ENCODE results near the gene HOGA1. TPM values are rescaled to one million over a fixed set of nuclear protein-coding genes. Genes with fewer than 3 reads are reported as not detected.

The HOGA1 gene
- total and polyA plus RNA-seq, 2 donors, result 0.18 to 0.19 TPM

DNA sequence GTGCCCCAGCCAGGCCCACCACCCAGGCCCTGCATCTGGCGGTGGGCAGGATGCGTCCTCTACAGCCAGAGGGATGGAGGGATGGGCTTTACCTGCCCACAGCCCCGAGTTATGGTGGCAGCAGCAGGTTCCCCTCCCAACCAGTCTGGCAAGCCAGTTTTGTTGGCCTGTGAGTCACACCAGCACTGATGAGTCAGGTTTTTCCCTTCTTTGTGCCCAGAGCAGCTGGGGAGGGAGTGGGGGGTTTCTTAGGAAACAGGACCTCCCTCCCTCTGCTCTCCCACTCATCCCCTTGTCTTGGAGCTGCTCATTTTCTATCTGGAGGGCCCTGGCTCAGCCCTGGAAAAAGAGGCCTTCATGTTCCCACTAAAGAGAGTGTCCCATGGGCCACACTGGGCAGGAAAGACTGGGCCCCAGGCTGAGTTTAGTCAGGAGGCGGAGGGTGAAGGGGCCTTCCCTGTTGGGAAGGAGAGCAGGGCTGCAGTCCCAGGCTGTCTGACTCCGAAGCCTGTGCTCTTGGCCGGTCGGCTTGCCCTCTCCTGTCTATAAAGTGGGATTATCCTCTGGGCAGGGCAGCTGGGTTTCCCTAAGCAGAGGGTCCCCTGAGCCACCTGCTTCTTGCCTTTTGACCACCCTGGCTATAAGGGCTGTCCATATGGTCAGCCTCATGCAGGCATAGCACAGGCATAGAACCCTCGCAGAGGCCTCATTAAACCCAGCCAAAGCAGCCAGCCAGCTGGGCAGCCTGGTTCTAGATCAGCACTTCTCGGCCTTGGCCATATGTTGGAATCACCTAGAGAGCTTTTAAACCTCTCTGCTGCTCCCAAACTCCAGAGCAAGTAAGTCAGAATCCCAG is 41.8 kb upstream of the HOGA1 start:
- H3K4me1 ChIP-seq (ENCODE audit: control insufficient read depth in 2 of 2, insufficient read depth in 2 of 2, low read length in 2 of 2), result peaks cover 0 to 8% of the 10 kb centered on the region in 2 donors
- 90% methylated on average over 9 of the region's 9 CpGs for whole genome bisulfite sequencing
- no peak overlapping the region for H3K4me3 ChIP-seq (ENCODE audit: low read length in 2 of 2)
- H3K27ac ChIP-seq (ENCODE audit: low read depth in 1 of 2, low read length in 1 of 2), result peak overlapping the region in 1 of 2 donors; percentile 48
- H3K27me3 ChIP-seq (ENCODE audit: control insufficient read depth in 2 of 2, insufficient read depth in 1 of 2, low read length in 1 of 2), result no peaks in the 10 kb centered on the region
- no peaks in the 10 kb centered on the region for H3K9me3 ChIP-seq (ENCODE audit: control insufficient read depth in 2 of 2, insufficient read depth in 1 of 2, low read length in 1 of 2)
- H3K36me3 ChIP-seq (ENCODE audit: control insufficient read depth in 2 of 2, insufficient read depth in 2 of 2, low read length in 1 of 2), result no peaks in the 10 kb centered on the region
- DNase-seq (ENCODE audit: low read depth in 6 of 9, low spot score in 9 of 9), result no peak

DNA sequence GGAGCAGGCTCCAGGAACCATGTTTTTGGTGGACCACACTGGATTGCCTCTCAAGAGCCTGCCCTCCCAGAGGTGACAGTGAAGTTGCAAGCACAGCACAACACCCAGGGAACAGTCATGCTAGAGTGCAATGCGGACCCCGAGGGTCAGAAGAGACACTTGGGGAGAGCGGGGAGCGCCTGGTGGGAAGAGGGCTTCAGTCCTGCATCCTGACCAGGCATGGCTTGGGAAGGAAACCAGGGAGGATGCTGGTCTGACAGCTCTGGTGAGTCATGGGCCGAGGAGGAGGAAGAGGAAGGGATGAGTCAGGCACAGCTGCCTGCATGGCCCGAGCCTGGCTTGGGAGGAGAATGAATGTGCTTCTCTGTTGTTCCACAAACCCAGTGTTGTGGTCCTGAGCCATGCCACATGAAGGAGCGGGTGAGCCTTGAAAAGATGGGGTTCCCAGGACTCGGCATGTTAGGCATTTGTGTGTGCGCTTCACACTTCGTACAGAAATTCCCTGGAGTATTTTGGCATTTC is 41.1 kb upstream of the HOGA1 start:
- Histone ChIP-seq H3K27me3 (ENCODE audit: control insufficient read depth in 2 of 2, insufficient read depth in 1 of 2, low read length in 1 of 2) (no peaks in the 10 kb centered on the region), H3K9me3 (ENCODE audit: control insufficient read depth in 2 of 2, insufficient read depth in 1 of 2, low read length in 1 of 2) (no peaks in the 10 kb centered on the region), H3K4me3 (ENCODE audit: low read length in 2 of 2) (no peak overlapping the region), H3K4me1 (ENCODE audit: control insufficient read depth in 2 of 2, insufficient read depth in 2 of 2, low read length in 2 of 2) (peaks cover 0 to 8% of the 10 kb centered on the region in 2 donors), H3K36me3 (ENCODE audit: control insufficient read depth in 2 of 2, insufficient read depth in 2 of 2, low read length in 1 of 2) (no peaks in the 10 kb centered on the region), H3K27ac (ENCODE audit: low read depth in 1 of 2, low read length in 1 of 2) (peak overlapping the region in 1 of 2 donors; percentile 48)
- DNase-seq (ENCODE audit: low read depth in 6 of 9, low spot score in 9 of 9), result no peak
- 48% methylated on average over 10 of the region's 10 CpGs for WGBS

DNA sequence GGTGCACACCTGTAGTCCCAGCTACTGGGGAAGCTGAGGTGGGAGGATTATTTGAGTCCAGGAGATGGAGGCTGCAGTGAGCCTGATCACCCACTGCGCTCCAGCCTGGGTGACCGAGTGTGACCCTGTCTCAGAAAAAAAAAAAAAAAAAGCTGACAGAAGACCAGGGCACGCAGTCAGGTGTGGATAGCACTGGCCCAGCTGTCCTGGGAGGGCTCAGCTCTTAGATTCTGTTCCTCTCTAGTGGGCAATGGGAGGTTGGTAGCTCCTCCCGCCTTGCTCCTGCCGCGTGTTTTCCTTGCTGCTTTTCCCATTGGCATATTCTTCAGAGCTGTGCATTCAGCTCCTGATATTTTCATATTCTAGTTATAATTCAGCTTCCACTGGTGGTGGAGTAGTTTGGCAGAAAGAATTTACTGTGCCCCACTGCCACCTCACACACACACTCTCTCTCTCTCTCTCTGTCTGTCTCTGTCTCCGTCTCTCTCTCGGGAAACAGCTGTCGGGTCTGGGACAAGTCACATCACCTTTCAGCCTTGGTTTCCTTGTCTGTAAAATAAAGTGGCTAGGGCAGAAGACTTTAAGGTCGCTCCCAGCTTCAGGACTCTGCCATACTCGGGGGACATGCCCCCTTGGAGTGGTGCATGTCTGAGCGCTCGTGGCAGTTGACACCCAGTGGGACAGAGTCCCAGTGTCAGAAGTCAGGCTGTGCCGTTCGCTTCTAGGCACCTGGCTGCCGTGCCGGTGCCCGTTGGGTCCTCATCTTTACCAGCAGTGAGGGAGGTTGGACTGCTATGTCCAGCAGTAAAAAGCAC is 37.5 kb upstream of the HOGA1 start:
- no peak overlapping the region for H3K4me3 ChIP-seq (ENCODE audit: low read length in 2 of 2)
- 96% methylated on average over 18 of the region's 18 CpGs for WGBS
- H3K9me3 ChIP-seq (ENCODE audit: control insufficient read depth in 2 of 2, insufficient read depth in 1 of 2, low read length in 1 of 2), result no peaks in the 10 kb centered on the region
- no peak for DNase-seq (ENCODE audit: low read depth in 6 of 9, low spot score in 9 of 9)
- H3K27ac ChIP-seq (ENCODE audit: low read depth in 1 of 2, low read length in 1 of 2), result no peak overlapping the region
- no peaks in the 10 kb centered on the region for H3K27me3 ChIP-seq (ENCODE audit: control insufficient read depth in 2 of 2, insufficient read depth in 1 of 2, low read length in 1 of 2)
- peaks cover 0 to 12% of the 10 kb centered on the region in 2 donors for H3K4me1 ChIP-seq (ENCODE audit: control insufficient read depth in 2 of 2, insufficient read depth in 2 of 2, low read length in 2 of 2)
- H3K36me3 ChIP-seq (ENCODE audit: control insufficient read depth in 2 of 2, insufficient read depth in 2 of 2, low read length in 1 of 2), result no peaks in the 10 kb centered on the region

- Histone ChIP-seq H3K36me3 (ENCODE audit: control insufficient read depth in 2 of 2, insufficient read depth in 2 of 2, low read length in 1 of 2) (no peaks in the 10 kb centered on the region), H3K4me3 (ENCODE audit: low read length in 2 of 2) (no peak overlapping the region), H3K27ac (ENCODE audit: low read depth in 1 of 2, low read length in 1 of 2) (no peak overlapping the region), H3K9me3 (ENCODE audit: control insufficient read depth in 2 of 2, insufficient read depth in 1 of 2, low read length in 1 of 2) (no peaks in the 10 kb centered on the region), H3K4me1 (ENCODE audit: control insufficient read depth in 2 of 2, insufficient read depth in 2 of 2, low read length in 2 of 2) (peaks cover 0 to 12% of the 10 kb centered on the region in 2 donors), H3K27me3 (ENCODE audit: control insufficient read depth in 2 of 2, insufficient read depth in 1 of 2, low read length in 1 of 2) (no peaks in the 10 kb centered on the region)
- DNase-seq (ENCODE audit: low read depth in 6 of 9, low spot score in 9 of 9), result no peak
- WGBS, result 93% methylated on average over 4 of the region's 4 CpGs
Observed at GRCh38 chr10:97547271-97547600, 37.0 kb upstream of the HOGA1 start.

GRCh38 chr10:97547962-97548361 is 36.2 kb upstream of the HOGA1 start:
- no peaks in the 10 kb centered on the region for H3K36me3 ChIP-seq (ENCODE audit: control insufficient read depth in 2 of 2, insufficient read depth in 2 of 2, low read length in 1 of 2)
- DNase-seq (ENCODE audit: low read depth in 6 of 9, low spot score in 9 of 9), result no peak
- no peak overlapping the region for H3K27ac ChIP-seq (ENCODE audit: low read depth in 1 of 2, low read length in 1 of 2)
- no peaks in the 10 kb centered on the region for H3K9me3 ChIP-seq (ENCODE audit: control insufficient read depth in 2 of 2, insufficient read depth in 1 of 2, low read length in 1 of 2)
- no peaks in the 10 kb centered on the region for H3K27me3 ChIP-seq (ENCODE audit: control insufficient read depth in 2 of 2, insufficient read depth in 1 of 2, low read length in 1 of 2)
- WGBS, result 91% methylated on average over 4 of the region's 4 CpGs
- H3K4me1 ChIP-seq (ENCODE audit: control insufficient read depth in 2 of 2, insufficient read depth in 2 of 2, low read length in 2 of 2), result peaks cover 0 to 6% of the 10 kb centered on the region in 2 donors
- H3K4me3 ChIP-seq (ENCODE audit: low read length in 2 of 2), result no peak overlapping the region

DNA sequence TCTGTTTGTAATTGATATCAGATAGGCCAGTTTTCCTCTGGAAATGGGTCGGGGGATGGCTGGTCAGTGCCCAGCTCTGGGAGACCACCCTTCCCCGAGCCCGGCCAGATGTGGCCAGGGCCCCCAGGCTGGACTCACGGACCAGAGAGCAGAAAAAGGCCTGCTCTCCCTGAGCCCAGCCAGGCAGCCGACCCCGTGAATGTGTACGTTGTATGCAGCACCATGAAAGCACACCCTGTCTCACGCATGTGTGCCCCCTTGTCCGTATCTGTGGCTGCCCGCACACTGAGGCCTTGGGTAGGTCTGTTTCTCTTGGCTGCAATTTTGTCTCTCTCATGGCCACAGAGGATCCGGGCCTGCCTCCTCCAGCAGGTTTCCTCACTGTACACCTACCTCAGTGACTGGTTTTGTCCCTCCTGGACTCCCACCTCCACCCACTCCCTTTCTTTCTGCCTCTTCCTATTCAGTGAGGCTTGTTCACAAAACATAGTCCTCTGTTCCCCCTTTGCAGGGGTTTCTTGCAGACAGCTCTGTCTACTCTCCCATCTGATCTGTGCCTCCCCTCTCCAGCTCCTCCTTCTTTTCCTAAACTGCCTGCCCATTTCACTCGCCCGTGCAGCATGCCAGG is 35.2 kb upstream of the HOGA1 start:
- Histone ChIP-seq H3K4me3 (ENCODE audit: low read length in 2 of 2) (no peak overlapping the region), H3K36me3 (ENCODE audit: control insufficient read depth in 2 of 2, insufficient read depth in 2 of 2, low read length in 1 of 2) (no peaks in the 10 kb centered on the region), H3K27ac (ENCODE audit: low read depth in 1 of 2, low read length in 1 of 2) (no peak overlapping the region), H3K27me3 (ENCODE audit: control insufficient read depth in 2 of 2, insufficient read depth in 1 of 2, low read length in 1 of 2) (no peaks in the 10 kb centered on the region), H3K9me3 (ENCODE audit: control insufficient read depth in 2 of 2, insufficient read depth in 1 of 2, low read length in 1 of 2) (no peaks in the 10 kb centered on the region), H3K4me1 (ENCODE audit: control insufficient read depth in 2 of 2, insufficient read depth in 2 of 2, low read length in 2 of 2) (peaks cover 0 to 6% of the 10 kb centered on the region in 2 donors)
- no peak for DNase-seq (ENCODE audit: low read depth in 6 of 9, low spot score in 9 of 9)
- WGBS, result 96% methylated on average over 13 of the region's 13 CpGs

DNA sequence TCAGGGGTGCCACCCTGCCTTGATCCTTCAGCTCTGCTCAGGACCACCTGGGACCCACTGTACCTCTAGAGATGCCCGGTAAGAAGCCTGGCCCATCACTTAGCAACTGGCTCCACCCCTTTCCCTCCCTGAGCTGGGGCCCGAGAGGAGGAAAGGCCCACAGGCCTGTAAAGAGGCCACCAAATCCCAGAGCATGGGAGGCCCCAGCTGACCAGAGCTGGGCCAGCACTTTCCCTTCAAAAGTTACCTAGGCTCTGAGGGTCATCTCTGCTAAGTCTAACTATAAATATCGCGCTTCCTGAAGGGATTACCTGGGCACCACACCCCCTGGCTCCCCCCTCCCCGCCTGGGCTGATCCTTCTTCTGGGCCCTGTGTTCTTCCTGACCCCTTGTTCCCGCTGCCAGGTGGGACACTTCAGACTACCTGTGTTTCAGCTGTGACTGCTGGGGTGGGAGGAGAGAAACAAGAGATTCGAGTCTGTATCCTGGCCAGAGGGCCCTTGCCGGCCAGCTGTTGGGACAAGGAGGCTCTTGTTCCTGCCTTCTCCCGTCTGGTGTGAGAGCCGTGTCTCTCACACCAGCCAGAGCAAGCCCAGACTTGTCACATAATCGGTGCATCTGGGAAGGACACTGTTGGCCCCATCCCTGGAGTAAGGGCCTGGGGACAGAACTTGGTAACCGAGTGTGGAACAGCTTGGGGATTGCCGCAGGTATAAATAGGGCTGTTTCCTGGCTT is 34.4 kb upstream of the HOGA1 start:
- Histone ChIP-seq H3K4me3 (ENCODE audit: low read length in 2 of 2) (no peak overlapping the region), H3K27me3 (ENCODE audit: control insufficient read depth in 2 of 2, insufficient read depth in 1 of 2, low read length in 1 of 2) (no peaks in the 10 kb centered on the region)
- no peak for DNase-seq (ENCODE audit: low read depth in 6 of 9, low spot score in 9 of 9)

GRCh38 chr10:97550336-97551149 is 33.6 kb upstream of the HOGA1 start:
- Histone ChIP-seq H3K27ac (ENCODE audit: low read depth in 1 of 2, low read length in 1 of 2) (no peak overlapping the region), H3K27me3 (ENCODE audit: control insufficient read depth in 2 of 2, insufficient read depth in 1 of 2, low read length in 1 of 2) (no peaks in the 10 kb centered on the region), H3K36me3 (ENCODE audit: control insufficient read depth in 2 of 2, insufficient read depth in 2 of 2, low read length in 1 of 2) (no peaks in the 10 kb centered on the region), H3K4me1 (ENCODE audit: control insufficient read depth in 2 of 2, insufficient read depth in 2 of 2, low read length in 2 of 2) (peaks cover 0 to 6% of the 10 kb centered on the region in 2 donors), H3K4me3 (ENCODE audit: low read length in 2 of 2) (no peak overlapping the region), H3K9me3 (ENCODE audit: control insufficient read depth in 2 of 2, insufficient read depth in 1 of 2, low read length in 1 of 2) (no peaks in the 10 kb centered on the region)
- DNase-seq (ENCODE audit: low read depth in 6 of 9, low spot score in 9 of 9), result no peak
- WGBS, result 96% methylated on average over 10 of the region's 10 CpGs

More for the DNA sequence above, 34.4 kb upstream of the HOGA1 start:
- WGBS, result 89% methylated on average over 13 of the region's 13 CpGs
- H3K36me3 ChIP-seq (ENCODE audit: control insufficient read depth in 2 of 2, insufficient read depth in 2 of 2, low read length in 1 of 2), result no peaks in the 10 kb centered on the region
- no peaks in the 10 kb centered on the region for H3K9me3 ChIP-seq (ENCODE audit: control insufficient read depth in 2 of 2, insufficient read depth in 1 of 2, low read length in 1 of 2)
- peaks cover 0 to 6% of the 10 kb centered on the region in 2 donors for H3K4me1 ChIP-seq (ENCODE audit: control insufficient read depth in 2 of 2, insufficient read depth in 2 of 2, low read length in 2 of 2)
- peak overlapping the region; percentile 17 to 25 for H3K27ac ChIP-seq (ENCODE audit: low read depth in 1 of 2, low read length in 1 of 2)
